ENCODE results near the gene FBXW4. TPM values are rescaled to one million over a fixed set of nuclear protein-coding genes. Genes with fewer than 3 reads are reported as not detected.

FBXW4 gene
- polyA plus RNA-seq, 1 of the 3 experiments (the other 2 are of a cell fraction), result 27.6 TPM

DNA sequence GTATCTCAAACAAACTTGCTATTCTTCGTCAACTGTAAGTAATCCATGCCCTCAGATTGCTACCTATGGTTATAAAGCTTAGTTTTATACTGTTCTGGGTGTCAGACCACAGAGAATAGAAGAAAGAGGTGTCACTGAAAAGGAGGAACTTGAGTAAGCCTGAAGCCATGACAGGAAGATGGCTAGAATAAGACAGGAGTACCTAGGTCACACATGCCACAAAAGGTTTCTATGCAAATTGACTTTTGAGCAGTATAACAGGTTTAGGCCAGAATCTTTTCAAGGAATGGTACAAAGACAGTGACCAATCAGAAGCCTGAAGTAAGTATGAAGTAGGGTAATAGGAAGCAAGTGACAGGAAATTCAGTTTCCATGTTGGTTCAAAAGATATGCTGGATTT, 23.5 kb downstream of the FBXW4 start:
- TF ChIP-seq CTCF (IDR thresholded peaks at IDR 0.05), result no peak
- TF ChIP-seq SMC3 (IDR thresholded peaks at IDR 0.05; ENCODE audit: low read depth, low read length), result no peak
- TF ChIP-seq TEAD4 (IDR thresholded peaks at IDR 0.05; ENCODE audit: borderline replicate concordance, insufficient read depth), result no peak
- no peak for TF ChIP-seq RCOR1 (IDR thresholded peaks at IDR 0.05; ENCODE audit: low read length)
- TF ChIP-seq SIN3A (IDR thresholded peaks at IDR 0.05; ENCODE audit: borderline replicate concordance, low read depth, low read length), result no peak
- no peak for TF ChIP-seq TAF1 (IDR thresholded peaks at IDR 0.05; ENCODE audit: borderline replicate concordance, low read depth, low read length)
- no peak for TF ChIP-seq MAX (IDR thresholded peaks at IDR 0.05; ENCODE audit: low read depth)
- no peak for TF ChIP-seq REST (IDR thresholded peaks at IDR 0.05; ENCODE audit: low read depth, low read length)
- TF ChIP-seq MXI1 (IDR thresholded peaks at IDR 0.05; ENCODE audit: low read depth, low read length), result no peak
- Histone ChIP-seq H3K9me2 (no peaks in the 10 kb centered on the region), H3K9me3 (no peaks in the 10 kb centered on the region), H3K27me3 (ENCODE audit: insufficient read depth) (no peaks in the 10 kb centered on the region), H3K79me2 (ENCODE audit: insufficient read depth) (no peaks in the 10 kb centered on the region), H3K27ac (ENCODE audit: low read depth in 2 of 2, low read length in 1 of 2) (no peak overlapping the region), H3K4me1 (ENCODE audit: control insufficient read depth in 1 of 2, insufficient read depth in 2 of 2, low read depth in 1 of 2, low read length in 1 of 2) (peaks cover 0 to 9% of the 10 kb centered on the region in 2 experiments; a peak in 1 of 4 replicates), H4K20me1 (ENCODE audit: insufficient read depth) (no peaks in the 10 kb centered on the region), H3K36me3 (replicated peaks in 1 of 2; ENCODE audit: control insufficient read depth in 1 of 2, insufficient read depth in 2 of 2, low read length in 1 of 2) (peaks cover 36 to 73% of the 10 kb centered on the region in 2 experiments), H3F3A (replicated peaks; ENCODE audit: insufficient read depth) (no peaks in the 10 kb centered on the region), H3K4me2 (no peak overlapping the region), H2AFZ (ENCODE audit: low read depth) (no peak overlapping the region), H3K9ac (no peak overlapping the region), H3K4me3 (ENCODE audit: low read depth in 2 of 2, low read length in 1 of 2) (no peak overlapping the region)
- no peak for DNase-seq
- ChIA-PET CTCF (interaction anchor here (1.0 kb wide), 1 partner anchor 338 kb away, joined by 3 read pairs; no protein-coding TSS in a partner anchor), POLR2A (no interaction called here)
- WGBS (ENCODE audit: low lambda C conversion rate), result 93% methylated on average over 1 of the region's 1 CpG

- H3K9me3 ChIP-seq, result no peaks in the 10 kb centered on the region
- H3K27me3 ChIP-seq (ENCODE audit: insufficient read depth), result no peaks in the 10 kb centered on the region
- ChIA-PET POLR2A (no interaction called here), CTCF (interaction anchor here (1.0 to 1.1 kb wide), 2 partner anchors 111 to 339 kb away, joined by 3 to 4 read pairs; no protein-coding TSS in a partner anchor)
- DNase-seq, result no peak
- peaks cover 37 to 76% of the 10 kb centered on the region in 2 experiments for H3K36me3 ChIP-seq (replicated peaks in 1 of 2; ENCODE audit: control insufficient read depth in 1 of 2, insufficient read depth in 2 of 2, low read length in 1 of 2)
- no peaks in the 10 kb centered on the region for H4K20me1 ChIP-seq (ENCODE audit: insufficient read depth)
- no peaks in the 10 kb centered on the region for H3K9me2 ChIP-seq
- no peak overlapping the region for H3K4me3 ChIP-seq (ENCODE audit: low read depth in 2 of 2, low read length in 1 of 2)
- H3K4me1 ChIP-seq (ENCODE audit: control insufficient read depth in 1 of 2, insufficient read depth in 2 of 2, low read depth in 1 of 2, low read length in 1 of 2), result peaks cover 0 to 9% of the 10 kb centered on the region in 2 experiments; a peak in 1 of 4 replicates
- no peaks in the 10 kb centered on the region for H3F3A ChIP-seq (replicated peaks; ENCODE audit: insufficient read depth)
- no peak overlapping the region; a peak in 1 of 4 replicates for H3K27ac ChIP-seq (ENCODE audit: low read depth in 2 of 2, low read length in 1 of 2)
- H2AFZ ChIP-seq (ENCODE audit: low read depth), result no peak overlapping the region
- H3K4me2 ChIP-seq, result no peak overlapping the region
- no peaks in the 10 kb centered on the region for H3K79me2 ChIP-seq (ENCODE audit: insufficient read depth)
- no peak overlapping the region for H3K9ac ChIP-seq
- no peak for TF ChIP-seq ZBTB33 (IDR thresholded peaks at IDR 0.05; ENCODE audit: borderline replicate concordance, low read depth)
- no peak for TF ChIP-seq RAD21 (IDR thresholded peaks at IDR 0.05; ENCODE audit: low read length)
- no peak for TF ChIP-seq TCF12 (IDR thresholded peaks at IDR 0.05)
- TF ChIP-seq CHD2 (IDR thresholded peaks at IDR 0.05; ENCODE audit: low read length, partially characterized antibody), result no peak
- TF ChIP-seq NFIC (IDR thresholded peaks at IDR 0.05; ENCODE audit: borderline replicate concordance), result no peak
- TF ChIP-seq, protein P1, sequence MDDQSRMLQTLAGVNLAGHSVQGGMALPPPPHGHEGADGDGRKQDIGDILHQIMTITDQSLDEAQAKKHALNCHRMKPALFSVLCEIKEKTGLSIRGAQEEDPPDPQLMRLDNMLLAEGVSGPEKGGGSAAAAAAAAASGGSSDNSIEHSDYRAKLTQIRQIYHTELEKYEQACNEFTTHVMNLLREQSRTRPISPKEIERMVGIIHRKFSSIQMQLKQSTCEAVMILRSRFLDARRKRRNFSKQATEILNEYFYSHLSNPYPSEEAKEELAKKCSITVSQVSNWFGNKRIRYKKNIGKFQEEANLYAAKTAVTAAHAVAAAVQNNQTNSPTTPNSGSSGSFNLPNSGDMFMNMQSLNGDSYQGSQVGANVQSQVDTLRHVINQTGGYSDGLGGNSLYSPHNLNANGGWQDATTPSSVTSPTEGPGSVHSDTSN (IDR thresholded peaks at IDR 0.05), result no peak
- TF ChIP-seq SMC3 (IDR thresholded peaks at IDR 0.05; ENCODE audit: low read depth, low read length), result no peak
- no peak for TF ChIP-seq RFX5 (IDR thresholded peaks at IDR 0.05; ENCODE audit: low read length)
- no peak for TF ChIP-seq TEAD4 (IDR thresholded peaks at IDR 0.05; ENCODE audit: borderline replicate concordance, insufficient read depth)
- TF ChIP-seq CTCF (IDR thresholded peaks at IDR 0.05), result no peak
- TF ChIP-seq TAF1 (IDR thresholded peaks at IDR 0.05; ENCODE audit: borderline replicate concordance, low read depth, low read length), result no peak
Measured at GRCh38 chr10:101670635-101671034, 24.3 kb downstream of the FBXW4 start.
